CD8-positive, alpha-beta memory T cell (primary cell): Measurements from ENCODE around the gene RNF40. TPM values are rescaled to one million over a fixed set of nuclear protein-coding genes. Genes with fewer than 3 reads are reported as not detected.
A peak's percentile ranks its signal among the peaks of the same experiment; 100 is the strongest.

Experiments used
- CTCF ChIA-PET: fragments of 350-600 bp; sonication (Branson Sonifier 250); formaldehyde crosslinking; loops from one replicate; lab custom pipeline; 2021; ENCODE audit warnings: antibody characterized with exemption; lab: Charles Lee
- POLR2A ChIA-PET: fragments of 350-600 bp; sonication (Branson Sonifier 250); formaldehyde crosslinking; loops from one replicate; lab custom pipeline; 2021; ENCODE audit warnings: antibody characterized with exemption; lab: Charles Lee
- DNase-seq, 5 donors: peaks; one replicate each; pipeline versions ENCODE4 v3.0.0 to v3.0.0-alpha.2; 2020 to 2022; ENCODE audit warnings: mixed read lengths in 1 of 5
- H3K27ac ChIP-seq: one replicate; pipeline ENCODE4 v1.7.0; 2013; ENCODE audit warnings: low read depth, mild to moderate bottlenecking, low read length, moderate library complexity
- H3K27me3 ChIP-seq: 2 replicates; pipeline ENCODE4 v1.7.0; 2013; ENCODE audit warnings: low read length, mild to moderate bottlenecking; ENCODE audit not compliant: insufficient read depth, poor library complexity, severe bottlenecking
- H3K36me3 ChIP-seq: 2 replicates; pipeline ENCODE4 v1.7.0; 2013; ENCODE audit warnings: mild to moderate bottlenecking, low read length, moderate library complexity; ENCODE audit not compliant: insufficient read depth
- H3K4me1 ChIP-seq: 2 replicates; pipeline ENCODE4 v1.7.0; 2013; ENCODE audit warnings: mild to moderate bottlenecking, low read length, moderate library complexity; ENCODE audit not compliant: insufficient read depth
- H3K4me3 ChIP-seq: 2 replicates; pipeline ENCODE4 v1.7.0; 2013; ENCODE audit warnings: mild to moderate bottlenecking, low read length
- H3K9me3 ChIP-seq: 2 replicates; pipeline ENCODE4 v1.7.0; 2013; ENCODE audit warnings: mild to moderate bottlenecking, low read length
- H3K27ac Mint-ChIP-seq, 8 donors: one replicate each; pipeline ENCODE4 v1.8.0; 2020 to 2021; ENCODE audit warnings: mixed read lengths in 8 of 8, mild to moderate bottlenecking in 6 of 8, inconsistent platforms in 3 of 8, moderate library complexity in 3 of 8
- H3K27me3 Mint-ChIP-seq, 2 donors: one replicate each; pipeline ENCODE4 v1.8.0; 2020 to 2021; ENCODE audit warnings: mixed read lengths in 2 of 2, mild to moderate bottlenecking in 1 of 2, moderate library complexity in 1 of 2
- H3K36me3 Mint-ChIP-seq, 3 donors: one replicate each; pipeline ENCODE4 v1.8.0; 2020 to 2021; ENCODE audit warnings: mixed read lengths in 3 of 3, inconsistent platforms in 1 of 3, mild to moderate bottlenecking in 1 of 3
- H3K4me1 Mint-ChIP-seq, 3 donors: one replicate each; pipeline ENCODE4 v1.8.0; 2020 to 2021; ENCODE audit warnings: mixed read lengths in 3 of 3, inconsistent platforms in 1 of 3, mild to moderate bottlenecking in 1 of 3
- H3K4me3 Mint-ChIP-seq, 7 donors: one replicate each; pipeline ENCODE4 v1.8.0; 2020 to 2021; ENCODE audit warnings: mixed read lengths in 7 of 7, mild to moderate bottlenecking in 6 of 7, moderate library complexity in 4 of 7, inconsistent platforms in 2 of 7
- H3K9me3 Mint-ChIP-seq, 5 donors: one replicate each; pipeline ENCODE4 v1.8.0; 2020 to 2022; ENCODE audit warnings: mixed read lengths in 5 of 5, mild to moderate bottlenecking in 3 of 5, moderate library complexity in 2 of 5, inconsistent platforms in 1 of 5
- polyA plus RNA-seq: library from polyadenylated mRNA; unstranded; fragments of 300-500 nt; fragmentation: Illumina TruSeq; gene quantifications from one replicate; pipeline ENCODE4 v1.2.3, GENCODE V29; 2021
- total RNA-seq, 2 experiments: library from RNA; stranded (reverse); gene quantifications; one replicate each; pipeline ENCODE4 v1.2.3, GENCODE V29; 2021

RNF40 gene
- total and polyA plus RNA-seq, 3 experiments from 2014 or later, result 61.9 to 157 (median 152) TPM

DNA sequence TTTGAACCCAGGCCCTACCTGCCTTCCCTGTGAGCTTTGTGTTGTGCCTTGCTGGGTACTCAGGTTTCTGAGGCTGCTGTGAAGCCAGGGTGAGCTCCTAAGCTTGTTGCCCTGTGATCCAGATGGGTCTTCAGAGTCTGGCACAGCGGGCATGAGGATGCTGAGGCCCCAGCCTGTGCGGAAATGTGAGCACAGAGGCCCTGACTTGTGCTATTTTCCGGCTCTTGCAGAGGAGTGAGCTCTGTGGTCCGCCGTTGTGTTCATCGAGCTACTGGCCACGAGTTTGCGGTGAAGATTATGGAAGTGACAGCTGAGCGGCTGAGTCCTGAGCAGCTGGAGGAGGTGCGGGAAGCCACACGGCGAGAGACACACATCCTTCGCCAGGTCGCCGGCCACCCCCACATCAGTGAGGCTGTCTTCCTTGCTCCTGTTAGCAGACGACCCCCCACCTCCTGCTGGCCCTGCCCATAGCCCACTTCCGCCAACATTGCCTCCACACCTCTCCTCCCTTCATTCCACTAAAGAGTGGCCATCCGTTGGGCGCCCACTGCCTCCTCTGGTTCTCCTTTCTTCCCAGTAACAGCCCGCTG is 11.2 kb upstream of the RNF40 start:
- peak in 1 of 5 donors; percentile 30 for DNase-seq
- no peaks in the 10 kb centered on the region for H3K27me3 Mint-ChIP-seq
- H3K4me3 Mint-ChIP-seq, result peak overlapping the region in 5 of 7 donors; percentile 9 to 86 (median 56)
- H3K9me3 Mint-ChIP-seq, result no peaks in the 10 kb centered on the region
- ChIA-PET POLR2A (no interaction called here), CTCF (no interaction called here)
- Histone ChIP-seq H3K4me3 (no peak overlapping the region), H3K36me3 (peaks cover 13% of the 10 kb centered on the region), H3K9me3 (no peaks in the 10 kb centered on the region), H3K27ac (no peak overlapping the region), H3K4me1 (peaks cover 14% of the 10 kb centered on the region), H3K27me3 (no peaks in the 10 kb centered on the region)
- peak overlapping the region in 3 of 8 donors; percentile 52 to 95 (median 86) for H3K27ac Mint-ChIP-seq
- peaks cover 4 to 59% (median 11%) of the 10 kb centered on the region in 3 donors for H3K36me3 Mint-ChIP-seq
- peaks cover 22 to 35% (median 34%) of the 10 kb centered on the region in 3 donors for H3K4me1 Mint-ChIP-seq

DNA sequence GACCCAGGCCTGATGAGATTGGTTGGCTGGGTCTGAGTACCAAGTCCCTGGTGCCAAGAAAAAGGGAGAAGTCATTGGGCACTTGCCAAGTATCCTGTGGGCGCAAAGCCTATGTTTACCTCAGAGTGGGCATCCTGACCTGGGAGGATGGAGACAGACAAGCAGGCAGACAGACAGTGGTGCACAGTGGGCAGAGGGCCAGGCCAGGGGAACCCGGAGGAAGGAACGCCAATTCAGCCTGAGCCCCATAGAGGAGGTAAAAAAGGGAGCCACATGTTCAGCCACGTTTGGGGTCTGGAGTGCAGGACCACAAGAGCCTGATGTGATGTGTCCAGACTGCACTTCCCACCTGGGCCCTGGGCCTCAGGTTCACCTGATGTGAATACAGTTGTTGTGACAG is 8.5 kb upstream of the RNF40 start:
- H3K9me3 ChIP-seq, result no peaks in the 10 kb centered on the region
- ChIA-PET POLR2A (interaction anchor here (0.6 kb wide), 1 partner anchor 403 kb away, joined by 9 read pairs; no protein-coding TSS in a partner anchor), CTCF (no interaction called here)
- H3K27me3 Mint-ChIP-seq, result no peaks in the 10 kb centered on the region
- H3K36me3 Mint-ChIP-seq, result peaks cover 4 to 72% (median 11%) of the 10 kb centered on the region in 3 donors
- no peak overlapping the region for H3K27ac ChIP-seq
- H3K9me3 Mint-ChIP-seq, result no peaks in the 10 kb centered on the region
- H3K27me3 ChIP-seq, result no peaks in the 10 kb centered on the region
- peaks cover 6% of the 10 kb centered on the region for H3K4me1 ChIP-seq
- H3K4me3 Mint-ChIP-seq, result no peak overlapping the region
- DNase-seq, result no peak
- H3K4me3 ChIP-seq, result no peak overlapping the region
- peaks cover 9 to 21% (median 21%) of the 10 kb centered on the region in 3 donors for H3K4me1 Mint-ChIP-seq
- H3K27ac Mint-ChIP-seq, result no peak overlapping the region
- peaks cover 13% of the 10 kb centered on the region for H3K36me3 ChIP-seq

DNA sequence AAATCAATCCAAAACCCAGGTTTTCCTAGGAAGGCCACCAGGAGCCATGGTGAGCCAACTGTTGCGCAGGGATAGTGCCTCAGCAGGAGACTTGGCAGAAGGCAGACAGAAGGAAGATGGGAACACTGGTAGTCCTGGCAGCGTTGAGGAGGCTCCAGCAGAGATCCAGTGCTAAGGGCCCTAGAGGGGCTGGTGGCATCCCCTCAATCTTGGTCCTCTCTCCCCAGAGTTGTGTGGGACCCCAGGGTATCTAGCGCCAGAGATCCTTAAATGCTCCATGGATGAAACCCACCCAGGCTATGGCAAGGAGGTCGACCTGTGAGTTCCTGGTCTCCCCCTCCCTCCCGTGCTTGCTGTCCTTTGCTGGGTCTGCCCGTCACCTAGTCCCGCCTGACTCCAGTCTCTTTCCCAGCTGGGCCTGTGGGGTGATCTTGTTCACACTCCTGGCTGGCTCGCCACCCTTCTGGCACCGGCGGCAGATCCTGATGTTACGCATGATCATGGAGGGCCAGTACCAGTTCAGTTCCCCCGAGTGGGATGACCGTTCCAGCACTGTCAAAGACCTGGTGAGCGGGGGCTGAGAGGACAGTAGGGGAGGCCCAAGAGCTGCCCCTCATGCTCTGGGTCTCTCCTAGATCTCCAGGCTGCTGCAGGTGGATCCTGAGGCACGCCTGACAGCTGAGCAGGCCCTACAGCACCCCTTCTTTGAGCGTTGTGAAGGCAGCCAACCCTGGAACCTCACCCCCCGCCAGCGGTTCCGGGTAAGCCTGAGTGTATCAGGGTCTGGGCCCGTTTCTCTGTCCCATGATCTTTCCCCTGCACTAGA is 6.0 kb upstream of the RNF40 start:
- CTCF ChIA-PET, result no interaction called here
- POLR2A ChIA-PET, result no interaction called here

DNA sequence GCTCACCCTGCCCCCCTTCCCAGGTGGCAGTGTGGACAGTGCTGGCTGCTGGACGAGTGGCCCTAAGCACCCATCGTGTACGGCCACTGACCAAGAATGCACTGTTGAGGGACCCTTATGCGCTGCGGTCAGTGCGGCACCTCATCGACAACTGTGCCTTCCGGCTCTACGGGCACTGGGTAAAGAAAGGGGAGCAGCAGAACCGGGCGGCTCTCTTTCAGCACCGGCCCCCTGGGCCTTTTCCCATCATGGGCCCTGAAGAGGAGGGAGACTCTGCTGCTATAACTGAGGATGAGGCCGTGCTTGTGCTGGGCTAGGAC is 5.4 kb upstream of the RNF40 start:
- no peaks in the 10 kb centered on the region for H3K27me3 ChIP-seq
- ChIA-PET CTCF (no interaction called here), POLR2A (no interaction called here)
- Mint-ChIP-seq H3K27me3 (no peaks in the 10 kb centered on the region), H3K36me3 (peaks cover 0 to 58% (median 6%) of the 10 kb centered on the region in 3 donors), H3K9me3 (no peaks in the 10 kb centered on the region), H3K27ac (no peak overlapping the region), H3K4me3 (no peak overlapping the region), H3K4me1 (peaks cover 10% of the 10 kb centered on the region in 3 donors)
- no peak for DNase-seq
- no peaks in the 10 kb centered on the region for H3K9me3 ChIP-seq
- H3K36me3 ChIP-seq, result peaks cover 13% of the 10 kb centered on the region
- peaks cover 12% of the 10 kb centered on the region for H3K4me1 ChIP-seq
- no peak overlapping the region for H3K27ac ChIP-seq
- H3K4me3 ChIP-seq, result no peak overlapping the region

More for the DNA sequence above, 6.0 kb upstream of the RNF40 start:
- Mint-ChIP-seq H3K27ac (peak overlapping the region in 1 of 8 donors; percentile 46), H3K4me3 (no peak overlapping the region), H3K36me3 (peaks cover 4 to 61% (median 11%) of the 10 kb centered on the region in 3 donors), H3K27me3 (no peaks in the 10 kb centered on the region), H3K4me1 (peaks cover 9 to 13% (median 9%) of the 10 kb centered on the region in 3 donors), H3K9me3 (no peaks in the 10 kb centered on the region)
- Histone ChIP-seq H3K9me3 (no peaks in the 10 kb centered on the region), H3K4me3 (no peak overlapping the region), H3K27me3 (no peaks in the 10 kb centered on the region), H3K27ac (no peak overlapping the region), H3K36me3 (peaks cover 13% of the 10 kb centered on the region), H3K4me1 (peaks cover 8% of the 10 kb centered on the region)
- no peak for DNase-seq

DNA sequence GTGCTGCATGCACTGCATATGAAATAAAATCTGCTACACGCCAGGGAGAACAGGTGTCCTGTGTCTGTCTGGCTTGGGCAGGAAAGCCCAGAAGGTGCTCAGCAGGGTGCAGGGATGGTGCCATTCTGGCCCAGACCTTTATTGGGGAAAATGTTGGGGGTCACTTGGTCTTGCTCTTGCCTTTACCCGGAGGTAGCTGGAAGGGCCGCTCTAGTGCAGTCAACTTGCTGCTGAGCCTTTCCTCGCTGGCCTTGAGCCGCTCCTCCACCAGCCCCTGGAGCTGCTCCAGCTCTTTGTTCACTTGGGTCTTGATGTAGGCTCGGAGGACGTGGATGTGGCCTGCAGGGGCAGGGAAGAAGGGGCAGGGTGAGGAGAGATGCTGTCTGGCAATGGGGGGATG is 4.8 kb upstream of the RNF40 start:
- H3K4me1 Mint-ChIP-seq, result peaks cover 13 to 15% (median 15%) of the 10 kb centered on the region in 3 donors
- peaks cover 0 to 63% (median 6%) of the 10 kb centered on the region in 3 donors for H3K36me3 Mint-ChIP-seq
- Histone ChIP-seq H3K27ac (no peak overlapping the region), H3K4me3 (no peak overlapping the region), H3K9me3 (no peaks in the 10 kb centered on the region), H3K4me1 (peaks cover 12% of the 10 kb centered on the region), H3K27me3 (no peaks in the 10 kb centered on the region), H3K36me3 (peaks cover 13% of the 10 kb centered on the region)
- ChIA-PET POLR2A (no interaction called here), CTCF (no interaction called here)
- H3K27ac Mint-ChIP-seq, result no peak overlapping the region
- H3K4me3 Mint-ChIP-seq, result peak overlapping the region in 1 of 7 donors; percentile 22
- DNase-seq, result no peak
- H3K9me3 Mint-ChIP-seq, result no peaks in the 10 kb centered on the region
- H3K27me3 Mint-ChIP-seq, result no peaks in the 10 kb centered on the region

DNA sequence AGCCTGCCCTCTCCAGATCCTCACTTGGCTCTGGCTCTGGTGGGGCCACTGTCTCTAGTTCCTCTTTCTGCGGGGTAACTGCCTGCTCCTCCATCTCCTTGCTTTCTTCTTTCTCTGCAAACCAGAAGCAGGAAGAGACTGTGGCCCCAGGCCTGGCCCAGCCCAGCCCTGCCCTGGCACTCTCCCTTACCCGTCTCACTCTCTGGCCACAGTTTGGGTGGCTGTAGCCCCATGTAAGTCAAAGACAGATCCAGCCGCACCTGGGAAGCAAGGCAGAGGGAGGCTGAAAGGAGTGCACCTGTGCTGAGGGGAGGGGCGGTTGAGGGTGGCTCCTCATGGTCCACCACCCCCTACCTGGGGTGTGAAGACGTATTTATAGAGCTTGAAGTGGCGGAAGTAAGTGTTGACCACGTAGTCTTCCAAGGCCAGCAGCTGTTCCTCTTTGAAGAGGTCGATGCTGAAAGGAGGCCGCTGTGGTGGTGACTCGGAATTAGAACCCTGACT is 3.1 kb upstream of the RNF40 start:
- peaks cover 27% of the 10 kb centered on the region for H3K4me1 ChIP-seq
- H3K9me3 ChIP-seq, result no peaks in the 10 kb centered on the region
- H3K36me3 Mint-ChIP-seq, result peaks cover 0 to 65% (median 4%) of the 10 kb centered on the region in 3 donors
- no peak overlapping the region for H3K4me3 ChIP-seq
- H3K27me3 Mint-ChIP-seq, result no peaks in the 10 kb centered on the region
- H3K4me3 Mint-ChIP-seq, result peak overlapping the region in 4 of 7 donors; percentile 26 to 99 (median 60)
- no peaks in the 10 kb centered on the region for H3K27me3 ChIP-seq
- peak overlapping the region in 1 of 8 donors; percentile 66 for H3K27ac Mint-ChIP-seq
- H3K4me1 Mint-ChIP-seq, result peaks cover 27 to 31% (median 30%) of the 10 kb centered on the region in 3 donors
- CTCF ChIA-PET, result interaction anchor here (1.8 kb wide), 1 partner anchor 55 kb away, joined by 5 read pairs; no protein-coding TSS in a partner anchor
- no peaks in the 10 kb centered on the region for H3K9me3 Mint-ChIP-seq
- no peak for DNase-seq
- POLR2A ChIA-PET, result no interaction called here
- peaks cover 15% of the 10 kb centered on the region for H3K36me3 ChIP-seq
- no peak overlapping the region for H3K27ac ChIP-seq

DNA sequence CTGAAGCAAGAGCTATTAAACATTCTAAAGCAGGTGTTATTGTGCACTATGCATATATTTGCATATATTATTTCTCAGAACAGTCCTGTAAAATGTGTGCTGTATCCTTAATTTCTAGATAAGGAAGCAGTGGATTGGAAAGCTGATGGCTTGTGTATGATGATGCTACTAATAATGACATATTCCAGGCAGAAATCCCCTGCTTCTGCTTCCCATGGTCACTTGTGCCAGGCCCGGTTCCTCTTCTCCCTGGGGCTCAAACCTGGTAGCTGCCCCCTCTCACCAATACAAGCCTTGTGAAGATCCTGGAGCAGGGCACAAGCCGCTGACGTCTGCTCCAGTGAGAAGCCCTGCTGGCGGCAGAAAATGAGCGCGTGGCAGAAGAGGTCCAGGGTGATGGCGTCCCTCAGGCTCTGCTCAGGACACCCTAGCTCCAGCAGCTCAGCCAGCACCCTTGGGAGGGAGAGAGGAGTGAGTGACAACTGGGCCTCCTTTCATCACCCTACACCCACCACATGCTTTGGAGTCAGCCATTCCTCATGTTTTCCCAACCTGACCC is 2.0 kb upstream of the RNF40 start:
- Mint-ChIP-seq H3K27ac (peak overlapping the region in 5 of 8 donors; percentile 19 to 97 (median 66)), H3K4me1 (peaks cover 27 to 32% (median 31%) of the 10 kb centered on the region in 3 donors), H3K36me3 (peaks cover 0 to 65% (median 0%) of the 10 kb centered on the region in 3 donors), H3K27me3 (no peaks in the 10 kb centered on the region), H3K4me3 (peak overlapping the region in 6 of 7 donors; percentile 5 to 99 (median 96)), H3K9me3 (no peaks in the 10 kb centered on the region)
- no peaks in the 10 kb centered on the region for H3K9me3 ChIP-seq
- peaks cover 32% of the 10 kb centered on the region for H3K4me1 ChIP-seq
- no peak overlapping the region for H3K27ac ChIP-seq
- ChIA-PET POLR2A (interaction anchor here (0.6 kb wide), 1 partner anchor 45 kb away, joined by 3 read pairs; no protein-coding TSS in a partner anchor), CTCF (interaction anchor here (1.8 kb wide), 1 partner anchor 54 kb away, joined by 5 read pairs; no protein-coding TSS in a partner anchor)
- peaks cover 20% of the 10 kb centered on the region for H3K36me3 ChIP-seq
- no peaks in the 10 kb centered on the region for H3K27me3 ChIP-seq
- no peak overlapping the region for H3K4me3 ChIP-seq
- peak in 1 of 5 donors; percentile 30 for DNase-seq
